Activated CD4-positive, CD25-positive, alpha-beta regulatory T cell (primary cell): Measurements from ENCODE around the gene AGBL4.

Source experiments
- DNase-seq, 4 experiments: peaks; one replicate each; lab custom pipeline; 2025; lab: John Stamatoyannopoulos, UW

Gene AGBL4

GRCh38 chr1:49183489-49183888 is 840.3 kb downstream of the AGBL4 start:
- DNase-seq = no peak

GRCh38 chr1:49181033-49181432 is 842.7 kb downstream of the AGBL4 start:
- DNase-seq = no peak

- no peak for DNase-seq
These were observed 851.7 kb downstream of the AGBL4 start for GRCh38 chr1:49171941-49172593.

GRCh38 chr1:49166031-49166430 is 857.7 kb downstream of the AGBL4 start:
- no peak for DNase-seq

GRCh38 chr1:49163031-49163430 is 860.7 kb downstream of the AGBL4 start:
- no peak for DNase-seq

- DNase-seq = no peak
These were observed 863.1 kb downstream of the AGBL4 start for GRCh38 chr1:49160677-49161076.

- no peak for DNase-seq
These were observed 887.0 kb downstream of the AGBL4 start for GRCh38 chr1:49136738-49137251.

GRCh38 chr1:49125746-49126145 is 898.0 kb downstream of the AGBL4 start:
- DNase-seq = no peak

GRCh38 chr1:49111931-49112330 is 911.8 kb downstream of the AGBL4 start:
- DNase-seq = no peak

GRCh38 chr1:49106445-49106844 is 917.3 kb downstream of the AGBL4 start:
- no peak for DNase-seq

GRCh38 chr1:49104575-49104974 is 919.2 kb downstream of the AGBL4 start:
- DNase-seq = no peak

- DNase-seq = no peak
These were observed 921.0 kb downstream of the AGBL4 start for GRCh38 chr1:49102752-49103151.

- DNase-seq = no peak
These were observed 924.9 kb downstream of the AGBL4 start for GRCh38 chr1:49098866-49099265.

GRCh38 chr1:49086327-49086726 is 937.4 kb downstream of the AGBL4 start:
- no peak for DNase-seq

GRCh38 chr1:49085079-49085478 is 938.7 kb downstream of the AGBL4 start:
- no peak for DNase-seq

- DNase-seq = no peak
These were observed 963.0 kb downstream of the AGBL4 start for GRCh38 chr1:49060766-49061165.

- DNase-seq = no peak
These were observed 964.7 kb downstream of the AGBL4 start for GRCh38 chr1:49059087-49059486.

- DNase-seq = no peak
These were observed 971.7 kb downstream of the AGBL4 start for GRCh38 chr1:49052102-49052501.

- no peak for DNase-seq
These were observed 972.1 kb downstream of the AGBL4 start for GRCh38 chr1:49051647-49052046.

GRCh38 chr1:49050041-49050440 is 973.7 kb downstream of the AGBL4 start:
- DNase-seq = no peak

- DNase-seq = no peak
These were observed 975.6 kb downstream of the AGBL4 start for GRCh38 chr1:49048188-49048587.

- no peak for DNase-seq
These were observed 977.4 kb downstream of the AGBL4 start for GRCh38 chr1:49046305-49046704.

GRCh38 chr1:49045371-49045770 is 978.4 kb downstream of the AGBL4 start:
- DNase-seq = no peak

- no peak for DNase-seq
These were observed 987.1 kb downstream of the AGBL4 start for GRCh38 chr1:49036700-49037099.
